RWPE2 (cell line): ENCODE results near the gene FGFRL1.

Experiments used
- ATAC-seq: fragments of 200-7000 bp; cut with Tn5 transposase; 3 replicates; pipeline ENCODE4 v1.9.1; 2021; ENCODE audit warnings: low read depth
- DNase-seq: peaks from one replicate; pipeline ENCODE4 v3.0.0-alpha.2; 2020; ENCODE audit warnings: low spot score
- H3K27ac ChIP-seq: fragments of 450-650 bp; 2 replicates; pipeline ENCODE4 v1.5.1; 2017; ENCODE audit warnings: mild to moderate bottlenecking; ENCODE audit not compliant: poor library complexity, severe bottlenecking
- H3K27me3 ChIP-seq: fragments of 250-450 bp; sonication (Bioruptor Pico); 2 replicates; pipeline ENCODE4 v1.5.1; 2021; ENCODE audit warnings: mild to moderate bottlenecking, moderate library complexity; ENCODE audit not compliant: insufficient read depth, poor library complexity, severe bottlenecking
- H3K36me3 ChIP-seq: fragments of 250-450 bp; sonication (Bioruptor Pico); 2 replicates; pipeline ENCODE4 v1.5.1; 2020; ENCODE audit warnings: low read depth, mild to moderate bottlenecking, moderate library complexity
- H3K4me1 ChIP-seq: fragments of 250-450 bp; sonication (Bioruptor Pico); 2 replicates; pipeline ENCODE4 v1.5.1; 2021; ENCODE audit warnings: mild to moderate bottlenecking, moderate library complexity; ENCODE audit not compliant: insufficient read depth, poor library complexity, severe bottlenecking
- H3K4me3 ChIP-seq: fragments of 250-450 bp; sonication (Bioruptor Pico); 2 replicates; pipeline ENCODE4 v1.5.1; 2021; ENCODE audit warnings: mild to moderate bottlenecking, moderate library complexity; ENCODE audit not compliant: severe bottlenecking
- H3K9me3 ChIP-seq: fragments of 250-450 bp; sonication (Bioruptor Pico); 2 replicates; pipeline ENCODE4 v1.5.1; 2021; ENCODE audit warnings: mild to moderate bottlenecking, moderate library complexity; ENCODE audit not compliant: severe bottlenecking
- CTCF ChIP-seq: fragments of 450-650 bp; IDR thresholded peaks from one replicate; pipeline ENCODE4 v1.5.1; 2017; ENCODE audit warnings: mild to moderate bottlenecking, moderate library complexity; ENCODE audit not compliant: poor library complexity, severe bottlenecking

Gene FGFRL1

DNA sequence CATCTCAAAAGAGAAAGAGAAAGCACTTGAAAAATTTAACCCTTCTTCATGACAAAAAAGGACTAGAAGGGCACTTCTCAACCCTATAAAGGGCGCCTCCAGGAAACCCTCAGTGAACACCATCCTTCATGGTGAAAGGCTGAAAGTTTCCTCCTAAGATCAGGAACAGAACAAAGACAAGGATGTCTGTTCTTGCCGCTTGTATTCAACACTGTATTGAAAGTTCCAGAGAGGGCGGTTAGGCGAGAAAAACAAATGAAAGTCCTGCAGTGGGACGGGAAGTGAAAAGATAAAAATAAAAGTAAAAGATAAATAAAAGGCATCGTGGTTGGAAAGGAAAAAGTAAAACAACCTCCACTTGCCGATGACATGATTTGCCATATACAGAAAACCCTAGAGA, 51.0 kb downstream of the FGFRL1 start:
- TF ChIP-seq CTCF, result no peak
- Histone ChIP-seq H3K27ac (no peak overlapping the region), H3K9me3 (no peaks in the 10 kb centered on the region), H3K36me3 (no peaks in the 10 kb centered on the region), H3K4me1 (no peaks in the 10 kb centered on the region), H3K27me3 (peaks cover 22% of the 10 kb centered on the region), H3K4me3 (no peak overlapping the region)
- no peak for DNase-seq
- ATAC-seq, result no peak

GRCh38 chr4:1065732-1066131, 54.3 kb downstream of the FGFRL1 start:
- no peak for ATAC-seq

DNA sequence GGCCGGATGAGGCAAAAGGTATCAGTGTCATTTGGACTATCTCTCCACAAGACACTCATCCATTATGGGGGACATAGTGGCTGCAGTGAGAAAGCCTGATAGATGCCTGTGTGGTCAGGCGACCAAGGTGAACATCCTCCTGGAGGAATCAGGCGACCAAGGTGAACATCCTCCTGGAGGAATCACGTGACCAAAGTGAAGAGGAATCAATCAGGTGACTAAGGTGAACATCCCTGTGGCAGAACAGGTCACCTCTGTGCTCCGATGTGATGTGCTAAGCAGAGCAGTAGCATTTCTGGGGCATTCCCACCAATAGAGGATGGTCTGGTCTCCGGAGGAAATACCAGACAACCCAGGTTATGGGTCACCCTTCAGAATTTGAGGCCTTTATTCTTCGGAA, 58.0 kb downstream of the FGFRL1 start:
- no peaks in the 10 kb centered on the region for H3K36me3 ChIP-seq
- no peaks in the 10 kb centered on the region for H3K9me3 ChIP-seq
- H3K27me3 ChIP-seq, result peaks cover 4% of the 10 kb centered on the region
- no peaks in the 10 kb centered on the region for H3K4me1 ChIP-seq
- no peak overlapping the region for H3K4me3 ChIP-seq
- no peak overlapping the region for H3K27ac ChIP-seq
- no peak for DNase-seq
- no peak for TF ChIP-seq CTCF
- ATAC-seq, result no peak

More at GRCh38 chr4:1065732-1066131, 54.3 kb downstream of the FGFRL1 start:
- peaks cover 4% of the 10 kb centered on the region for H3K27me3 ChIP-seq
- no peaks in the 10 kb centered on the region for H3K36me3 ChIP-seq
- no peak for TF ChIP-seq CTCF
- H3K4me3 ChIP-seq, result no peak overlapping the region
- H3K9me3 ChIP-seq, result no peaks in the 10 kb centered on the region
- H3K4me1 ChIP-seq, result no peaks in the 10 kb centered on the region
- H3K27ac ChIP-seq, result no peak overlapping the region
- DNase-seq, result no peak

GRCh38 chr4:1072830-1073446, 61.5 kb downstream of the FGFRL1 start:
- ATAC-seq (peak; percentile 65), DNase-seq (no peak)
- H3K27ac ChIP-seq, result no peak overlapping the region
- H3K27me3 ChIP-seq, result no peaks in the 10 kb centered on the region
- H3K4me1 ChIP-seq, result no peaks in the 10 kb centered on the region
- TF ChIP-seq CTCF, result peak; percentile 65
- H3K36me3 ChIP-seq, result no peaks in the 10 kb centered on the region
- H3K4me3 ChIP-seq, result no peak overlapping the region
- H3K9me3 ChIP-seq, result no peaks in the 10 kb centered on the region

- Histone ChIP-seq H3K4me1 (no peaks in the 10 kb centered on the region), H3K36me3 (no peaks in the 10 kb centered on the region), H3K9me3 (no peaks in the 10 kb centered on the region), H3K27ac (no peak overlapping the region), H3K4me3 (no peak overlapping the region), H3K27me3 (no peaks in the 10 kb centered on the region)
- TF ChIP-seq CTCF, result no peak
- ATAC-seq (no peak), DNase-seq (no peak)
These were observed 62.7 kb downstream of the FGFRL1 start for GRCh38 chr4:1074077-1074476.
